Fibroblast of skin of right biceps (primary cell): ENCODE data around the gene NPIPA8.
"Not testable (repeated sequence)": the region's sequence is repeated elsewhere in the genome, so short reads cannot be mapped to it uniquely, and the experiment has no call there.

Source experiments
- DNase-seq: peaks from one replicate; pipeline ENCODE4 v3.0.0-alpha.2; 2013

NPIPA8 gene

GRCh38 chr16:18336636-18337035 lies at the start of gene NPIPA8:
TSS of gene NPIPA8 (minus strand) at chr16:18336736. CDS start at chr16:18332662, 4,074 bp downstream.
- not testable (repeated sequence) for DNase-seq

GRCh38 chr16:18385285-18385684 lies 48.7 kb upstream of the NPIPA8 start:
- DNase-seq, result not testable (repeated sequence)

GRCh38 chr16:18384869-18385268 lies 48.3 kb upstream of the NPIPA8 start:
- DNase-seq, result not testable (repeated sequence)

GRCh38 chr16:18384098-18384636 lies 47.6 kb upstream of the NPIPA8 start:
- not testable (repeated sequence) for DNase-seq

DNA sequence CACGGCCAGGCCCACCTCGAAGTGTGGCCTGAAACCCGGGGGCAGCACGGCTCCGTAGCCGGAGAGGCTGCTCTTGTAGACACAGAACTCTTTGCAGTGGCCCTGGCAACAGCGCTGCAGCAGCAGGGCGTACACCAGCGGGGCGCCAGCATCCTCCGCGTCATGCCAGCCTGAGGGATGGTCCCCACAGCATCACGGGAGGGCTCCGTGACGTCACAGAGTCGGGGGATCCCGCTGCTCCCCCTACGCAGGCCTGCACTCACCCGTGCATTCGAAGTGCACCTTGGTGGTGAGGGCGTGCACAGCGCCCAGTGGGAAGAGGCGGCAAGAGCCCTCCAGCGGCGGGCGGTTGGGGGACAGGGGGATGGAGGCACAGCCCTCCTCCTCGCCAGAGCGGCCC lies 46.2 kb upstream of the NPIPA8 start:
- not testable (repeated sequence) for DNase-seq

DNA sequence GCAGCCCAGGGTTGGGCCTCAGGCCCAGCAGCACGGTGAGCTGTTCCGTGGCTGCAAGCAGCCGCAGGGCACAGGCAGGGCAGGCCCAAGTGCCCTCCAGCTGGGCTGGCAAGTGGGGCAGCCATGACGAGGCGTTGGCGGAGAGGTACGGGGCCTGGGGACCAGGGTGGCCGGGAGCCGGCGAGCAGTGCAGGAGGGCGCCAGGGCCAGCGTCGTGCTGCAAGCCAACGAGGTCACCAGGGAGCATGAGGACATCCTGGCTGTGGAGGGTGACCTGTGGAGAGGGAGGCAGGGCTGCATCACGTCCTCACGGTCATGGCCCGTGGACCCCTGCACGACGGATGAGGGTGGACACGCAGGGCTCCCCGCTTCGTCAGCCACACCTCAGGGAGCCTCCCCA lies 11.2 kb upstream of the NPIPA8 start:
- not testable (repeated sequence) for DNase-seq

- not testable (repeated sequence) for DNase-seq
Observed at GRCh38 chr16:18346993-18347392, 10.5 kb upstream of the NPIPA8 start.

DNA sequence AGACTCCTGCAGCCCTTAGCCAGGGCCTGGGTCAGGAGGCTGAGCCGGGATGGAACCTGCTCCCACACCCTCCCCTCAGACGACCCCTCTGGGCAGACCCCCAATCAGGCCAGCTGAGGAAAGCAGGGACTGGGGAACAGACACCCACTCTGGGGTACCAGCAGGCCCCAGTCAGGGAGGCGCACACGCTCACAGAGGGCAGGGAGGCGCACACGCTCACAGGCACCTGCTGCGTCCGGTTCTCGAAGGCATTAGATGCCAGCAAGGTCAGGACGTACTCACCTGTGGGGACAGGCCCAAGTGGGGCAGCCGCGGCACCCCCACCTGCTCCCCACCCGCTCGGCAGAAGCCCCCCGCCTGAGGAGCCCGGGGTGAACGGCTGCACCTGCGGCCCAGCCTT lies 8.1 kb upstream of the NPIPA8 start:
- DNase-seq, result not testable (repeated sequence)

GRCh38 chr16:18341986-18342385 lies 5.5 kb upstream of the NPIPA8 start:
- not testable (repeated sequence) for DNase-seq

- not testable (repeated sequence) for DNase-seq
Observed at GRCh38 chr16:18341417-18341960, 5.0 kb upstream of the NPIPA8 start.

DNA sequence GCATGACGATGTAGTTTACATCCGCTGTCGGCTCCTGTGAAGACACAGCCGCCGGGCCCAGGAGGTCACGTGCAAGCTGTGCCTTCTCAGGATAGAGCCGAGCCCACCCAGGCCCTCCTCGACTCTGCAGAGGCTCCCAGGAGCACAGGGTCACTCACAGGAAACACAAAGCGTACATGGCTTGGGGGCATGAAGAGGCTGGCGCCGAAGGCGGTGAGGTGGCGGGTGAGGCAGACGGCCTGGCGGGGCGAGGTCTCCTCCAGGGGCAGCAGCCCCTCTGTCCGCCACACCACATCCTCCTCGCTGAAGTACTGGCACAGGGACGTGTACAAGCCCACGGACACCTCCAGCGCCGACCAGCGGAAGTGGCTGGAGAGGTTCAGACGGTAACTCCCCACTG lies 2.7 kb upstream of the NPIPA8 start:
- DNase-seq, result not testable (repeated sequence)

DNA sequence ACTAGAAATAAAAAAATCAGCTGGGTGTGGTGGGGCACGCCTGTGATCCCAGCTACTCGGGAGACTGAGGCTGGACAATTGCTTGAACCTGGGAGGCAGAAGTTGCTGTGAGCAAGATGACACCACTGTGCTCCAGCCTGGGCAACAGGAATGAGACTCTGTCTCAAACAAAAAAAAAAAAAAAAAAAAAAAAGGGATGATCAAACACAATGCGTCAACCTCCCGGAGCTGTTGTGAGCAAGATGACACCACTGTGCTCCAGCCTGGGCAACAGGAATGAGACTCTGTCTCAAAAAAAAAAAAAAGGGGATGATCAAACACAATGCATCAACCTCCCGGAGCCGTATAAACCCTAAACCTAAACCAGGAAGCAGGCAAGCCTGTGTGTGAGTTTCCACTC lies 24.7 kb downstream of the NPIPA8 start:
- DNase-seq, result not testable (repeated sequence)

- not testable (repeated sequence) for DNase-seq
Observed at GRCh38 chr16:18309159-18309558, 27.4 kb downstream of the NPIPA8 start.

DNA sequence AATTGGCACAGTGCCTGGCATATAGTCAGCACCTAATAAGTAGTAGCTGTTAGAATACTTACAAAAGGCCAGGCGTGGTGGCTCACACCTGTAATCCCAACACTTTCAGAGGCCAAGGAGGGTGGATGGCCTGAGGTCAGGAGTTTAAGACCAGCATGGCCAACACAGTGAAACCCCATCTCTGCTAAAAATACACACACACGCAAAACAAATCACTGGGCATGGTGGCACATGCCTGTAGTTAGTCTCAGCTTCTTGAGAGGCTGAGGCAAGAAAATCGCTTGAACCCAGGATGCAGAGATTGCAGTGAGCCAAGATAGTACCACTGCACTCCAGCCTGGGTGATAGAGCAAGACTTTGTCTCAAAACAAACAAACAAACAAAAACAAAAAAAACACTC lies 29.3 kb downstream of the NPIPA8 start:
- not testable (repeated sequence) for DNase-seq

DNA sequence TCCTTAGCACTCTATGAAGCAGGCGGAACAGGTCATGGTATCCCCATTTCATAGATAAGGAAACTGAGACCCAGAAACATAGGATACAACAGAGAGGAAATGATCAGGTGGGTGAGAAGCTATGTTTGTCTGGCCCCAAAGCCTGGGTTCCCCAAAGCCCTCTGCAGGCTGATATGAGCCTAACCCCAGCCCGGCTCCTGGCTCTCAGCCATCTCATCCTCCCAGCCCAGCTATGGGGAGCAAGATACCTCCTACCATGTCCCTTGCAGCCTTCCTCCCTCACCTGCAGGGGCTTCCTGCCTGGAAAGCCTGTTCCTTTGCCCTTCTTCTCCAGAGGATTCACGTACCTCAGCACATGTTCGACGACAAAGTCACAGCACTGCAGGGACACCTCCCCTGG lies 30.5 kb downstream of the NPIPA8 start:
- DNase-seq, result not testable (repeated sequence)

DNA sequence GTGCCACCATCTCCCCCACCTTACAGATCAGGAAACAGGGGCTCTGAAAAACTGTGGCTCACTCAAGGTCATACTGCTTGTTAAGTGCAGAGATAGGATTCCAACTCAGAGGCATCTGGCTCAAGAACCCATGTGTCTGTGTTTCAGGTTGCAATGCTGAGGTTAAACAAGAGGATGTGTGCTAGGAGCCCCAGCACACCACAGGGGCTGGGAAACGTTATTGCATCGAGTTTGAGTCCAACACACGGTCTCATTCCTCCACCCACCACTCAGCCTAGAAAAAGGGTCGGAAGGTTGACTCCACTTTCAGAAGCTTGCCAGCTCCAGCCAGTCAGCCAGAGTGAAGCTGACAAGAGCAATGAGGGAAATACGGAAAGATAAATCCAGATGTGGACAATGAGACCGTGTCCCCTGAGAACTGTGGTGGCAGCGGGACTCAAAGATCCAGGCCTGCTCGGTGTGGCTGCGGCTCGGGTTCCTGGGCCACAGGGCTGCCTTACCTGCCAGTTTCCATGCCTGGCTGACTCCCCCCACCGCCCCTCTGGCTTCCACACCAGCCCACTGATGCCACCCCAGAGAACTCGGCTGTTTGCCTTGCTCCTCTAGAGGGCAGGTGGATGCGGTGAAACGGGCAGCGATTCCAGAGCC lies 33.4 kb downstream of the NPIPA8 start:
- DNase-seq, result not testable (repeated sequence)

DNA sequence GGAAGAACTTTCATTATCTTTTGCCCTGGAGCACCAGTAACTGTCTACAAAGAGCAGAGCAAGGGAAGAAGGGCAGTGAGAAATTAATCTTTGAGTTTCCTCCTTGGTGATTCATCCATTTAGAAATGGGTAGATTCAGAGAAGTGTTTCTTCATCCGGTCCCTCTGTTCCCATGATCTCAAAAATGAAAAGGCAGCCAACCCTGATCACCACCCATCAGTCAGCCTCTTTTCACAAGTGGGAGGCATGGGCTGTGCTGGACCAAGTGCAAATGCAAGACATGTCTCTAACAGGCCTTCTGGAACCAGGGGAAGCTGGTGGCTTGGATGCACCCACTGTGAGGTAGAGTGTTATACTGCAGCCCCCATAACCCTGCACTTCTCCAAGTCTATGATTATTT lies 38.8 kb downstream of the NPIPA8 start:
- DNase-seq, result not testable (repeated sequence)

DNA sequence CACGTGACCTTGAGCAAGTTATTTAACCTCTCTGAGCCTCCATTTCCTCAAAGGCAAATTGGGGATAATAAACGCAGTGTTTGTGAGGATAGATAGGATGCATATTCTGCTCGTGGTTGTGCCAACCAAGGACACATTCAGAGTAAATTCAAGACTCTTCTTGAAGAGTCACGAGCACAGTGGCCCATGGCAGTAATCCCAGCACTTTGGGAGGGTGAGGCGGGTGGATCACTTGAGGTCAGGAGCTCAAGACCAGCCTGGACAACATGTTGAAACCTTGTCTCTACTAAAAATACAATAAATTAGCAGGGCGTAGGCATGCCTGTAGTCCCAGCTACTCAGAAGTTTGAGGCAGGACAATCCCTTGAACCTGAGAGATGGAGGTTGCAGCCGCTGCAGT lies 39.6 kb downstream of the NPIPA8 start:
- not testable (repeated sequence) for DNase-seq

- not testable (repeated sequence) for DNase-seq
Observed at GRCh38 chr16:18294371-18294770, 42.2 kb downstream of the NPIPA8 start.

- DNase-seq, result not testable (repeated sequence)
Observed at GRCh38 chr16:18293337-18293956, 43.1 kb downstream of the NPIPA8 start.

DNA sequence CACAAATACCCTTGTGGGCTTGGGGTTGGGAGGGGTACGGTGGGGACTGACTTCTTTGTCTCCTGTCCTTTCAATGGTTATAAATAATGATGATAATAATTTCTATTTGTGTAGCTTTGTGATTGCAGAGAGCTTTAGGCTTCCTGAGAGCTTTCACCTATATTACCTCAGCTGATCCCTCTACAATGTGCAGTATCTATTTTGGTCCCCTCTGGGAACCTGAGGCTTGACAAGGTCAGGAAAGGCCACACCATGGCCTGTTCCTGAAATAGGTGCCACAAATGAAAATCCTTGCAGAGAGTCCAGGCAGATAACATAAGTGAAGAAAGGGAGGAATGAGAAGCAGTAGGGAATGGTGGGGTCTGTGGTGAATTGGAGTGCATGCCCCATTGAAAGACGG lies 45.6 kb downstream of the NPIPA8 start:
- DNase-seq, result not testable (repeated sequence)

- not testable (repeated sequence) for DNase-seq
Observed at GRCh38 chr16:18286342-18286741, 50.2 kb downstream of the NPIPA8 start.

DNA sequence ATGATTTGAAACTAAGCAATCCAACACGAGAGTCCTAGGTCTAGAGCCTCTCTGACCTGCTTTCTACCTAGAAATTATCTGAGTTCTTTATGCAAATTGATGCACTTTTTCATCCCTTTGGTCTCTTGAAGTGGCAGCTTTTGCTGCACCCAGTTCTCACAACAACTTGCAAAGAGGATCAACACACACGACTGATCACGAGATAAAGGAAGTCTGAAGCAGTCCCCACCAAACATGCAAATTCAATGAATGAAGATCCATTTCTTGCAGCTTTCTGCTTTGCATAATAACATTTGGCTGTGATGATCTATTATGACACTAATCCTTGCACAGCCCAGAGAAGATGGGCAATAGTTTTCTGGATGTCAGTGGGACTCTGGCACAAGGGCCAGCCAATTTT lies 56.2 kb downstream of the NPIPA8 start:
- not testable (repeated sequence) for DNase-seq

- DNase-seq, result not testable (repeated sequence)
Observed at GRCh38 chr16:18276756-18277155, 59.8 kb downstream of the NPIPA8 start.
